H9 (cell line): Measurements from ENCODE around the gene GPX7. TPM values are rescaled to one million over a fixed set of nuclear protein-coding genes. Genes with fewer than 3 reads are reported as not detected.

Experiments
- DNase-seq: peaks from one replicate; pipeline ENCODE4 v3.0.0-alpha.2; 2017
- H2AFZ ChIP-seq: one replicate; pipeline ENCODE4 v1.6.1; 2013; ENCODE audit warnings: mild to moderate bottlenecking, low read length, control low read depth, moderate library complexity
- H2AK5ac ChIP-seq: 2 replicates; pipeline ENCODE4 v1.6.1; 2013; ENCODE audit warnings: low read length, control low read depth, mixed read lengths; ENCODE audit not compliant: insufficient read length
- H2BK120ac ChIP-seq: one replicate; pipeline ENCODE4 v1.6.1; 2013; ENCODE audit warnings: low read depth, mild to moderate bottlenecking, low read length, control low read depth, inconsistent platforms; ENCODE audit not compliant: poor library complexity, severe bottlenecking
- H2BK12ac ChIP-seq: 2 replicates; pipeline ENCODE4 v1.6.1; 2013; ENCODE audit warnings: low read length, control low read depth, mixed read lengths, low read depth; ENCODE audit not compliant: insufficient read length
- H2BK15ac ChIP-seq: 2 replicates; pipeline ENCODE4 v1.6.1; 2013; ENCODE audit warnings: low read depth, low read length, control low read depth
- H2BK20ac ChIP-seq: one replicate; pipeline ENCODE4 v1.6.1; 2013; ENCODE audit warnings: low read depth, mild to moderate bottlenecking, low read length, control low read depth, inconsistent platforms; ENCODE audit not compliant: poor library complexity, severe bottlenecking
- H2BK5ac ChIP-seq: 2 replicates; pipeline ENCODE4 v1.6.1; 2013; ENCODE audit warnings: low read length, control low read depth, mixed read lengths; ENCODE audit not compliant: insufficient read length
- H3K14ac ChIP-seq: 2 replicates; pipeline ENCODE4 v1.6.1; 2013; ENCODE audit warnings: low read length, control low read depth; ENCODE audit not compliant: insufficient read depth
- H3K18ac ChIP-seq: 2 replicates; pipeline ENCODE4 v1.6.1; 2013; ENCODE audit warnings: low read depth, mild to moderate bottlenecking, mixed read lengths, low read length, control low read depth; ENCODE audit not compliant: insufficient read length
- H3K23ac ChIP-seq: 2 replicates; pipeline ENCODE4 v1.6.1; 2013; ENCODE audit warnings: low read length, control low read depth, mixed read lengths, low read depth; ENCODE audit not compliant: insufficient read length
- H3K23me2 ChIP-seq: 2 replicates; pipeline ENCODE4 v1.6.1; 2013; ENCODE audit warnings: low read depth, mild to moderate bottlenecking, mixed read lengths, low read length, control low read depth; ENCODE audit not compliant: insufficient read length, poor library complexity, severe bottlenecking
- H3K27ac ChIP-seq: 2 replicates; pipeline ENCODE4 v1.5.1; 2013; ENCODE audit warnings: low read length, control low read depth, mixed read lengths, low read depth; ENCODE audit not compliant: insufficient read length
- H3K27me3 ChIP-seq: 2 replicates; pipeline ENCODE4 v1.6.1; 2013; ENCODE audit warnings: low read length, control low read depth, inconsistent platforms; ENCODE audit not compliant: insufficient read depth
- H3K4ac ChIP-seq: 2 replicates; pipeline ENCODE4 v1.6.1; 2013; ENCODE audit warnings: low read depth, mild to moderate bottlenecking, control low read depth, inconsistent platforms, low read length, moderate library complexity
- H3K4me1 ChIP-seq: 2 replicates; pipeline ENCODE4 v1.6.1; 2013; ENCODE audit warnings: low read length, control low read depth, inconsistent platforms; ENCODE audit not compliant: insufficient read depth
- H3K4me2 ChIP-seq: 2 replicates; pipeline ENCODE4 v1.6.1; 2013; ENCODE audit warnings: low read length, control low read depth, mixed read lengths; ENCODE audit not compliant: insufficient read length, insufficient read depth
- H3K56ac ChIP-seq: 2 replicates; pipeline ENCODE4 v1.6.1; 2013; ENCODE audit warnings: low read depth, mild to moderate bottlenecking, mixed read lengths, low read length, control low read depth; ENCODE audit not compliant: insufficient read length
- H3K79me1 ChIP-seq: 2 replicates; pipeline ENCODE4 v1.6.1; 2013; ENCODE audit warnings: low read depth, mild to moderate bottlenecking, moderate library complexity, low read length, control low read depth, inconsistent platforms; ENCODE audit not compliant: insufficient read depth, poor library complexity, severe bottlenecking
- H3K79me2 ChIP-seq: 2 replicates; pipeline ENCODE4 v1.6.1; 2013; ENCODE audit warnings: low read length, control low read depth, inconsistent platforms; ENCODE audit not compliant: insufficient read depth
- H3K9ac ChIP-seq: 2 replicates; pipeline ENCODE4 v1.6.1; 2013; ENCODE audit warnings: low read length, control low read depth, mixed read lengths; ENCODE audit not compliant: insufficient read length; ENCODE audit errors: extremely low read depth
- H3K9me3 ChIP-seq: one replicate; pipeline ENCODE4 v1.6.1; 2013; ENCODE audit warnings: low read depth, low read length, inconsistent platforms; ENCODE audit not compliant: control insufficient read depth
- H3T11ph ChIP-seq: one replicate; pipeline ENCODE4 v1.6.1; 2013; ENCODE audit warnings: mild to moderate bottlenecking, low read length, control low read depth, inconsistent platforms
- H4K20me1 ChIP-seq: one replicate; pipeline ENCODE4 v1.6.1; 2013; ENCODE audit not compliant: control insufficient read depth, insufficient read length, insufficient read depth
- H4K5ac ChIP-seq: 2 replicates; pipeline ENCODE4 v1.6.1; 2013; ENCODE audit warnings: low read depth, mild to moderate bottlenecking, mixed read lengths, low read length, control low read depth; ENCODE audit not compliant: insufficient read length
- H4K8ac ChIP-seq: replicated peaks from 2 replicates; pipeline ENCODE4 v1.6.1; 2013; ENCODE audit warnings: low read length, control low read depth, mixed read lengths, low read depth; ENCODE audit not compliant: insufficient read length
- H4K91ac ChIP-seq: 2 replicates; pipeline ENCODE4 v1.6.1; 2013; ENCODE audit warnings: low read depth, mild to moderate bottlenecking, moderate library complexity, mixed read lengths, low read length, control low read depth; ENCODE audit not compliant: insufficient read length
- H3K27ac Mint-ChIP-seq, 3 experiments: 2 replicates in 2 of 3; 3 replicates in 1 of 3; pipeline ENCODE4 v1.8.0; 2020 to 2021; ENCODE audit warnings: mixed read lengths in 3 of 3, mild to moderate bottlenecking in 1 of 3, moderate library complexity in 1 of 3
- H3K27me3 Mint-ChIP-seq: 2 replicates; pipeline ENCODE4 v1.8.0; 2021; ENCODE audit warnings: low read depth, mild to moderate bottlenecking, moderate library complexity, mixed read lengths
- H3K36me3 Mint-ChIP-seq, 3 experiments: 2 replicates in 2 of 3; 3 replicates in 1 of 3; pipeline ENCODE4 v1.8.0; 2020 to 2021; ENCODE audit warnings: low read depth in 3 of 3, mixed read lengths in 3 of 3; ENCODE audit not compliant: insufficient read depth in 1 of 3
- H3K4me1 Mint-ChIP-seq, 2 experiments: 2 replicates each; pipeline ENCODE4 v1.8.0; 2020; ENCODE audit warnings: mixed read lengths in 2 of 2
- H3K4me3 Mint-ChIP-seq, 2 experiments: 2 replicates in 1 of 2; 3 replicates in 1 of 2; pipeline ENCODE4 v1.8.0; 2020 to 2021; ENCODE audit warnings: mild to moderate bottlenecking in 2 of 2, mixed read lengths in 2 of 2, moderate library complexity in 1 of 2
- H3K9me3 Mint-ChIP-seq, 2 experiments: 2 replicates in 1 of 2; 3 replicates in 1 of 2; pipeline ENCODE4 v1.8.0; 2020; ENCODE audit warnings: mild to moderate bottlenecking in 2 of 2, mixed read lengths in 2 of 2, moderate library complexity in 1 of 2
- CTCF ChIP-seq: fragments of 200-600 bp; sonication (generic); conservative IDR thresholded peaks from 3 replicates; pipeline ENCODE4 v1.8.0; 2021; ENCODE audit warnings: antibody characterized with exemption, mild to moderate bottlenecking
- WGBS: extraction: QIAGEN DNeasy Blood & Tissue Kit; methylation state at CpG from one replicate; pipeline ENCODE4 v1.1.7; 2013; ENCODE audit warnings: missing lambda C conversion rate, low lambda C conversion rate, mixed read lengths; ENCODE audit not compliant: insufficient read length; ENCODE audit errors: extremely low coverage; 5-methylcytosine and 5-hydroxymethylcytosine counted together
- total RNA-seq: library from RNA; stranded (reverse); gene quantifications from 2 replicates; pipeline ENCODE4 v1.2.1, GENCODE V29; 2021

The GPX7 gene
- total RNA-seq, 1 experiment from 2014 or later, result 12.1 TPM

- no peak overlapping the region for H3K27ac ChIP-seq
- H2BK20ac ChIP-seq, result no peak overlapping the region
- H2BK120ac ChIP-seq, result no peak overlapping the region
- H3K27ac Mint-ChIP-seq, result peak overlapping the region in 2 of 3 experiments; percentile 79 to 90; a peak in 4 of 7 replicates
- H3T11ph ChIP-seq, result no peak overlapping the region
- H3K23me2 ChIP-seq, result peaks cover 10% of the 10 kb centered on the region
- H3K9me3 Mint-ChIP-seq, result no peaks in the 10 kb centered on the region
- H3K9me3 ChIP-seq, result no peaks in the 10 kb centered on the region
- H2AK5ac ChIP-seq, result no peak overlapping the region
- no CpG with 5 or more reads among the region's 6 CpGs for WGBS
- H4K8ac ChIP-seq, result no peak overlapping the region
- no peak overlapping the region for H2BK5ac ChIP-seq
- peak overlapping the region; percentile 45 for H3K9ac ChIP-seq
- H3K56ac ChIP-seq, result no peak overlapping the region
- peak overlapping the region; percentile 69 for H3K4me2 ChIP-seq
- H3K4me1 Mint-ChIP-seq, result peaks cover 25 to 27% of the 10 kb centered on the region in 2 experiments
- no peak overlapping the region for H3K4ac ChIP-seq
- H3K4me1 ChIP-seq, result peaks cover 5% of the 10 kb centered on the region; the same call in 1 of the 2 replicates
- H3K4me3 Mint-ChIP-seq, result peak overlapping the region; percentile 80 to 88; a peak in 4 of 5 replicates
- H2AFZ ChIP-seq, result no peak overlapping the region
- no peak for DNase-seq
- H3K18ac ChIP-seq, result no peak overlapping the region
- no peak overlapping the region for H2BK12ac ChIP-seq
- no peak overlapping the region for H4K91ac ChIP-seq
- no peak overlapping the region for H2BK15ac ChIP-seq
- H4K20me1 ChIP-seq, result no peaks in the 10 kb centered on the region
- no peak overlapping the region for H4K5ac ChIP-seq
- H3K23ac ChIP-seq, result no peak overlapping the region
- no peaks in the 10 kb centered on the region for H3K36me3 Mint-ChIP-seq
- no peak for TF ChIP-seq CTCF
- H3K14ac ChIP-seq, result no peak overlapping the region
- H3K27me3 ChIP-seq, result no peaks in the 10 kb centered on the region
- H3K79me1 ChIP-seq, result no peaks in the 10 kb centered on the region
- peaks cover 2% of the 10 kb centered on the region; the same call in 1 of the 2 replicates for H3K27me3 Mint-ChIP-seq
- H3K79me2 ChIP-seq, result peaks cover 7% of the 10 kb centered on the region; the same call in 1 of the 2 replicates
Observed at GRCh38 chr1:52554267-52554640, 47.9 kb upstream of the GPX7 start.
